GM21528 (cell line): ENCODE measurements around the gene COA3.
A peak's percentile ranks its signal among the peaks of the same experiment; 100 is the strongest.
"Not testable (repeated sequence)": the region's sequence is repeated elsewhere in the genome, so short reads cannot be mapped to it uniquely, and the experiment has no call there.

Experiments
- ATAC-seq: cut with Tn5 transposase; IDR thresholded peaks from one replicate; pipeline ENCODE4 v1.9.1; 2021; ENCODE audit warnings: mild to moderate bottlenecking, moderate library complexity; ENCODE audit not compliant: unreplicated experiment, low FRiP score

COA3 gene

GRCh38 chr17:42783062-42783790 is 15.3 kb downstream of the COA3 start:
- no peak for ATAC-seq

GRCh38 chr17:42782166-42783061 is 16.1 kb downstream of the COA3 start:
- ATAC-seq, result no peak

GRCh38 chr17:42781639-42782165 is 16.8 kb downstream of the COA3 start:
- no peak for ATAC-seq

- no peak for ATAC-seq
These were observed 17.5 kb downstream of the COA3 start for GRCh38 chr17:42780851-42781638.

GRCh38 chr17:42779936-42780850 is 18.3 kb downstream of the COA3 start, which contains the start of gene WNK4:
TSS of gene WNK4 (plus strand) at chr17:42780610. CDS start at chr17:42780699, 89 bp downstream.
- ATAC-seq, result no peak

GRCh38 chr17:42779304-42779935 is 19.1 kb downstream of the COA3 start:
- no peak for ATAC-seq

- ATAC-seq, result no peak
These were observed 19.9 kb downstream of the COA3 start for GRCh38 chr17:42778570-42778969.

GRCh38 chr17:42775534-42776098 is 22.9 kb downstream of the COA3 start:
- no peak for ATAC-seq

GRCh38 chr17:42774066-42774745 is 24.3 kb downstream of the COA3 start:
- ATAC-seq, result no peak

- peak; percentile 68 for ATAC-seq
These were observed 25.0 kb downstream of the COA3 start, which contains the start of gene VPS25 for GRCh38 chr17:42773290-42774035. TSS of gene VPS25 (plus strand) at chr17:42773449. CDS start at chr17:42773476, 27 bp downstream.

GRCh38 chr17:42772945-42773289 is 25.6 kb downstream of the COA3 start:
- no peak for ATAC-seq

GRCh38 chr17:42769964-42770363 is 28.5 kb downstream of the COA3 start:
- ATAC-seq, result not testable (repeated sequence)

- ATAC-seq, result not testable (repeated sequence)
These were observed 30.5 kb downstream of the COA3 start for GRCh38 chr17:42768006-42768405.

- no peak for ATAC-seq
These were observed 31.0 kb downstream of the COA3 start for GRCh38 chr17:42767512-42767911.

GRCh38 chr17:42766124-42766523 is 32.4 kb downstream of the COA3 start:
- ATAC-seq, result no peak

GRCh38 chr17:42761638-42762037 is 36.9 kb downstream of the COA3 start:
- no peak for ATAC-seq
